Measurements from ENCODE around the gene VAV1.
"Not testable (repeated sequence)": the region's sequence is repeated elsewhere in the genome, so short reads cannot be mapped to it uniquely, and the experiment has no call there.

Gene VAV1

GRCh38 chr19:6740589-6741343, 31.7 kb upstream of the VAV1 start:
- peak overlapping the region; percentile 73 for H3K4me3 ChIP-seq (ENCODE audit: low read length)
- H3K4me1 ChIP-seq (ENCODE audit: control insufficient read depth, insufficient read depth, low read length) = peaks cover 42% of the 10 kb centered on the region
- H3K36me3 ChIP-seq (ENCODE audit: control insufficient read depth, insufficient read depth, low read length) = peaks cover 2% of the 10 kb centered on the region
- H3K9ac ChIP-seq (ENCODE audit: low read length) = peak overlapping the region; percentile 85
- H3K27ac ChIP-seq (ENCODE audit: low read depth, low read length) = peak overlapping the region; percentile 84
- no peaks in the 10 kb centered on the region for H3K27me3 ChIP-seq (ENCODE audit: control insufficient read depth, insufficient read depth, low read length)

DNA sequence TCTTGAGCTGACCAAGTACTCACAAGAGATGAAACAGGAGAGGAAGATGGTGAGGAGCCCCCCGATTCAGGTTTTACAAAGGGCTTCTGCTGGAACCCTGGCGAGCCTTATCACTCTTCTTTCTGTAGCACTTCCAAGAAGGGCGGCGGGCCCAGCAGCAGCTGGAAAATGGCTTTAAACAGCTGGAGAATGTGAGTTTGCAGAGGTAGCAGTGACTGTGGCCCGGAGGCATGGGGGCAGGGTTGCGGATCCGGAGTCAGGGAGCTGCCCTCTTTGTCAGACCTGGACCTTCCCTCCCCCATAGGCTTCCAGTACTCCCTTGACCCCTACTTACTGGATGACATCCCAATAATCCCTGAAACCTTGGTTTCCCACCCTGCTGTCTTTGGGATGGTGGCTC, 29.4 kb upstream of the VAV1 start:
- H3K27ac ChIP-seq (ENCODE audit: low read depth, low read length) = no peak overlapping the region
- H3K27me3 ChIP-seq (ENCODE audit: control insufficient read depth, insufficient read depth, low read length) = no peaks in the 10 kb centered on the region
- H3K4me1 ChIP-seq (ENCODE audit: control insufficient read depth, insufficient read depth, low read length) = peaks cover 31% of the 10 kb centered on the region
- no peak overlapping the region for H3K4me3 ChIP-seq (ENCODE audit: low read length)
- peaks cover 6% of the 10 kb centered on the region for H3K36me3 ChIP-seq (ENCODE audit: control insufficient read depth, insufficient read depth, low read length)
- H3K9ac ChIP-seq (ENCODE audit: low read length) = no peak overlapping the region

DNA sequence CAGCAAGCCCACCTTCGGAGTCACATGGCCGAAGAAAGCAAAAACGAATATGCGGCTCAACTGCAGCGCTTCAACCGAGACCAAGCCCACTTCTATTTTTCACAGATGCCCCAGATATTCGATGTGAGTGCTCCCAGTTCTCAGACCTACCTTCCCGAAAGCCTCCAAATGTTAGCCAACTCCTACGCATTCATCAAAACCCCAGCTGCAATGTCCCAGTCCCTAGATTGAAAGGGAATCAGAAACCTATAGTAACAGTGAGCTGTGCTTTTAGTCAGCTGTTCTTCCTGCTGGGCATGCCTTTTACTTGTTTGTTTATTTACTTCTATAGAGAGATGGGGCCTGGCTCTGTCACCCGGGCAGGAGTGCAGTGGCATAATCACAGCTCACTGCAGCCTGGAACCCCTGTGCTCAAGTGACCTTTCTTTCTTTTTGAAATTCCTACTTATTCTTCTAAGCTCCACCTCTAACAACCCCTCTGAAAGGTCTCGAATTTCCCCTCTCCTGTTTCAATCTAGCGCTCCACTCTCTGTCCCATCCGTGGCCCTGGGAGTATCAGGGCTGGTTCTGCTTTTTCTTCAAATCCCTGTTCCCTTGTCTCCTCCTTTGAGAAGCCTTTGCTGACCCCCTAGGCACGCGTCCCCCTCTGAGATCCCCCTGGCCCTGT, 28.7 kb upstream of the VAV1 start:
- no peak overlapping the region for H3K9ac ChIP-seq (ENCODE audit: low read length)
- H3K4me1 ChIP-seq (ENCODE audit: control insufficient read depth, insufficient read depth, low read length) = peaks cover 23% of the 10 kb centered on the region
- peak overlapping the region; percentile 84 for H3K27ac ChIP-seq (ENCODE audit: low read depth, low read length)
- H3K36me3 ChIP-seq (ENCODE audit: control insufficient read depth, insufficient read depth, low read length) = peaks cover 6% of the 10 kb centered on the region
- H3K4me3 ChIP-seq (ENCODE audit: low read length) = no peak overlapping the region
- no peaks in the 10 kb centered on the region for H3K27me3 ChIP-seq (ENCODE audit: control insufficient read depth, insufficient read depth, low read length)

GRCh38 chr19:6744381-6745301, 27.9 kb upstream of the VAV1 start:
- no peaks in the 10 kb centered on the region for H3K27me3 ChIP-seq (ENCODE audit: control insufficient read depth, insufficient read depth, low read length)
- H3K9ac ChIP-seq (ENCODE audit: low read length) = no peak overlapping the region
- peak overlapping the region; percentile 24 for H3K4me3 ChIP-seq (ENCODE audit: low read length)
- H3K27ac ChIP-seq (ENCODE audit: low read depth, low read length) = peak overlapping the region; percentile 84
- H3K36me3 ChIP-seq (ENCODE audit: control insufficient read depth, insufficient read depth, low read length) = peaks cover 6% of the 10 kb centered on the region
- peaks cover 19% of the 10 kb centered on the region for H3K4me1 ChIP-seq (ENCODE audit: control insufficient read depth, insufficient read depth, low read length)

- Histone ChIP-seq H3K27ac (ENCODE audit: low read depth, low read length) (peak overlapping the region; percentile 22), H3K4me1 (ENCODE audit: control insufficient read depth, insufficient read depth, low read length) (peaks cover 18% of the 10 kb centered on the region), H3K36me3 (ENCODE audit: control insufficient read depth, insufficient read depth, low read length) (peaks cover 13% of the 10 kb centered on the region), H3K27me3 (ENCODE audit: control insufficient read depth, insufficient read depth, low read length) (no peaks in the 10 kb centered on the region), H3K9ac (ENCODE audit: low read length) (no peak overlapping the region), H3K4me3 (ENCODE audit: low read length) (no peak overlapping the region)
Measured at GRCh38 chr19:6745965-6746364, 26.5 kb upstream of the VAV1 start.

- Histone ChIP-seq H3K36me3 (ENCODE audit: control insufficient read depth, insufficient read depth, low read length) (peaks cover 11% of the 10 kb centered on the region), H3K4me1 (ENCODE audit: control insufficient read depth, insufficient read depth, low read length) (peaks cover 14% of the 10 kb centered on the region)
- not testable (repeated sequence) for H3K27me3 ChIP-seq (ENCODE audit: control insufficient read depth, insufficient read depth, low read length); H3K27ac ChIP-seq (ENCODE audit: low read depth, low read length); H3K9ac ChIP-seq (ENCODE audit: low read length); H3K4me3 ChIP-seq (ENCODE audit: low read length)
Measured at GRCh38 chr19:6748543-6748942, 24.0 kb upstream of the VAV1 start.

DNA sequence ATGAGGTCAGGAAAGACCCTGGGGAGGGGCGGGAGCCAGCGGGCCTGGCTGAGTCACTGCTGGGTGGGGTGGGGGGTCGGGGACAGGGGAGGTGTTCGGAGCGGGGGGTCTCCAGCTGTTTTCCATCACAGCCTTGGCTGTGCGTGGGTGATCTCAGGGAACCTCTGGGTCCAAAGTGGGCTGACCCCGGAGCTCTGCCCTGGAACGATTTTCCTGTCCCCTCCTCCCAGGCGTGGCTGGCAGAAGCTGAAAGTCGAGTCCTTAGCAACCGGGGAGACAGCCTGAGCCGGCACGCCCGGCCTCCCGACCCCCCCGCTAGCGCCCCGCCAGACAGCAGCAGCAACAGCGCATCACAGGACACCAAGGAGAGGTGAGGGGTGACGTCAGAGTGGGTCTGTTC, 22.4 kb upstream of the VAV1 start:
- H3K36me3 ChIP-seq (ENCODE audit: control insufficient read depth, insufficient read depth, low read length) = peaks cover 11% of the 10 kb centered on the region
- H3K9ac ChIP-seq (ENCODE audit: low read length) = no peak overlapping the region
- peaks cover 4% of the 10 kb centered on the region for H3K4me1 ChIP-seq (ENCODE audit: control insufficient read depth, insufficient read depth, low read length)
- no peak overlapping the region for H3K27ac ChIP-seq (ENCODE audit: low read depth, low read length)
- no peaks in the 10 kb centered on the region for H3K27me3 ChIP-seq (ENCODE audit: control insufficient read depth, insufficient read depth, low read length)
- H3K4me3 ChIP-seq (ENCODE audit: low read length) = no peak overlapping the region

DNA sequence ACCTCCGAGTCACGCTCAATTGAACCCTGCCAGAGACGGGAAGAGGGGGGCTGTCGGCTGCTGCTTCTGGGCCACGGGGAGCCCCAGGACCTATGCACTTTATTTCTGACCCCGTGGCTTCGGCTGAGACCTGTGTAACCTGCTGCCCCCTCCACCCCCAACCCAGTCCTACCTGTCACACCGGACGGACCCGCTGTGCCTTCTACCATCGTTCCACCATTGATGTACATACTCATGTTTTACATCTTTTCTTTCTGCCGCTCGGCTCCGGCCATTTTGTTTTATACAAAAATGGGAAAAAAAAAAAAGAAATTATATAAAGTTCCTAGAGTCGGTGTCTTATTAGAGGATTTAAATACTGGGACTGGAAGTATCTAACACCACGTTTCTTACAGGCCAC, 21.3 kb upstream of the VAV1 start:
- peaks cover 9% of the 10 kb centered on the region for H3K36me3 ChIP-seq (ENCODE audit: control insufficient read depth, insufficient read depth, low read length)
- no peaks in the 10 kb centered on the region for H3K4me1 ChIP-seq (ENCODE audit: control insufficient read depth, insufficient read depth, low read length)
- no peak overlapping the region for H3K4me3 ChIP-seq (ENCODE audit: low read length)
- H3K27ac ChIP-seq (ENCODE audit: low read depth, low read length) = no peak overlapping the region
- no peak overlapping the region for H3K9ac ChIP-seq (ENCODE audit: low read length)
- H3K27me3 ChIP-seq (ENCODE audit: control insufficient read depth, insufficient read depth, low read length) = no peaks in the 10 kb centered on the region

DNA sequence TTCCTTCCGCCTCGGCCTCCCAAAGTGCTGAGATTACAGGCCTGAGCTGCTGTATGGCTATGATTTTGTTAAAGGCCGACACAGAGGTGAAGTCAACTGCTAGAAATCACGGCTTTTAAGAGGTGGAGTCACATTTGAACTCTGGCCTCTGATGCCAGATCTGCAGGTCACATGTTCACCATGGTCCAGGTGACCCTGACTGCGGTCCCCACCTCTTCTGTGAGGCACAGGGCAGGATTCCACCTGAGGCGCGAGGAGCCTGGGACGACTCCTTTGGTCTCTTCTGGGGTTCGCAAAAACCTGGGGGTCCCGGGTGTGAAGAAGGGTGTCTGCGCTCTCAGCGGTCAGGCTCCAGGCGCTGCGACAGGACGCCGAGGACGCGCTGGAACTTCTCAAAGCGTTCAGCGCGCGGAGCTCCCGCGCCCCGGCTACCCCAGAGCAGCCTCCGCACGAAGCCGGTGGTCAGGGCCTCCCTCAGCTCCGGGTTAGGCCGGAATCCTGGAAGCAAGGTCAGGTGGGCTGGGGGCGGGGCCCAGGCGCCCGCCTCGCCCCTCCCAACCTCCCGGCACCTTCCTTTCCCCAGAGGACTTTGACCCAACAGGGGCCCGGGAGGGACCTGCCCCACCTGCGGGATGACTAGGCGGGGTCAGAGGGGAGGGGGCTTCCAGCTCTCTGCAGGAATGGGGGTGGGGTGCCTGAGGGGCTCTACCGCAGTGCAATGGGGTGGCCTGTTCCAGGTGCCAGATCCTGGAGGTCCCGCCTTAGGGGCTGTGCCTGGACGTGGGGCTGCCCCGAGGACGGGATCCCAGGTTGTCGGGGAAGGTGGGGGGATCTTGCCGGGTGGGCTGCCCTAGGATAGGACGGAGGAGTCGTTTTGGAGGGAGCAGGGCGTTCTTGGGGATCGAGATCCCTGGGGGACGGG, 20.0 kb upstream of the VAV1 start:
- H3K27ac ChIP-seq (ENCODE audit: low read depth, low read length) = peak overlapping the region; percentile 42

DNA sequence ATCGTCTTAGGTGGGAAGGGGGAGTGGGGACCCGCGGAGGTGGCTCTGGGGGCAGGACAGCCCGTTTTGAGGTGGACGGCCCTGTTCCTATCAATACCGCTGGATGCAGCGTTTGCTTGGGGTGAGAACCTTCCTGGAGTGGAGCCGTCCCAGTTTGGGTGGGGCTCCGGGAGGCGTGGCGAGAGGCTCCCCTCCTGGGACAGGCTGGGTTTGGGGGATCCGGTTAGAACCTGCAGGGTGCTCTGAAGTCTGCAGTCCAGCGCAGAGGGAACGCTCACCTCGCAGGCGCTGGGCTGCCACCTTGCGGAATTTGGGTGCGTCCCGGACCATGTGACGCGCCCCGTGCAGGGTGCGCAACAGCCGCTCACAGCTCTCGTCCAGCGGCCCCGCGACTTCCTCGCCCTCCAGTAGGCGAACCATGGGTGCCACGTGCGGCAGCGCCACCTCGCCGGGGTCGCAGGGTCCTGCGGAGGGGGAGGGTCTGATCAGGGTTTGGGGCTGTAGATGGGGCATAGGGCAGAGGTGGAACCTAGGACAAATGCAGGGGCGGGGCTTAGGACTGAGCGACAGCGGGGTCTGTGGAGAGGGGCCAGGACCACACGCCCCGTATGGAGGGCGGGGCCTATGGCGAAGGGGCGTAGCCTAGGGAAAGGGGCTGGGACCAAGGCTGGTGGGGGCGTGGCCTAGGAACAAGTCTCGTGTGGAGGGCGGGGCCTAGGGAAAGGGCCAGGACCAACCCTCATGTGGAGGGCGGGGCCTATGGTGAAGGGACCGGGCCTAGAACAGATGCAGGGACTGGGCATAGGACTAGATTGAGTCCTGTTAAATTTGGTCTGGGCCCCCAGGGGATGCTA, 19.1 kb upstream of the VAV1 start:
- Histone ChIP-seq H3K36me3 (ENCODE audit: control insufficient read depth, insufficient read depth, low read length) (peaks cover 7% of the 10 kb centered on the region), H3K27ac (ENCODE audit: low read depth, low read length) (peak overlapping the region; percentile 42), H3K4me1 (ENCODE audit: control insufficient read depth, insufficient read depth, low read length) (no peaks in the 10 kb centered on the region), H3K4me3 (ENCODE audit: low read length) (peak overlapping the region; percentile 48), H3K27me3 (ENCODE audit: control insufficient read depth, insufficient read depth, low read length) (no peaks in the 10 kb centered on the region), H3K9ac (ENCODE audit: low read length) (peak overlapping the region; percentile 50)

More for the DNA sequence above, 20.0 kb upstream of the VAV1 start:
- peaks cover 7% of the 10 kb centered on the region for H3K36me3 ChIP-seq (ENCODE audit: control insufficient read depth, insufficient read depth, low read length)
- H3K4me3 ChIP-seq (ENCODE audit: low read length) = peak overlapping the region; percentile 48
- H3K4me1 ChIP-seq (ENCODE audit: control insufficient read depth, insufficient read depth, low read length) = no peaks in the 10 kb centered on the region
- H3K27me3 ChIP-seq (ENCODE audit: control insufficient read depth, insufficient read depth, low read length) = no peaks in the 10 kb centered on the region
- H3K9ac ChIP-seq (ENCODE audit: low read length) = peak overlapping the region; percentile 50

DNA sequence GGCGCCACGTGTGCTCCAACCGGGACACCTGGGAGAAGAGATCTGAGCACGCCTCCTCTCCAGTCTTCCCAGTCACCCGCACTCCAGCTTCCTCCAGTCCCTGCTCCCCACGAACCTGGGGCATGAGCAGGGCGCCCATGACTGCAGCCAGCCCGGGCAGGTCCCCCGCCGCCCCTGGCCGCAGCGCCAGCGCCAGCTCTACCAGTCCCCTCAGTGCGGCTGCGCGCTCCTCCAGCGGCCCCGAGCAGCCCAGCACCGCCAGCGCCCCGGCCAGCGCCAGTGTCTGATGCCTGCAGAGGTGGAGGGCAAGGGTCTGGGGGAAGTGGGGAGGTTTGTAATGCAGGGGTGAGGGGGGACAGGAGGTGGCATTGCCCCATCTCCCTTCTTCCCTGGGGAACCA, 18.4 kb upstream of the VAV1 start:
- peaks cover 7% of the 10 kb centered on the region for H3K36me3 ChIP-seq (ENCODE audit: control insufficient read depth, insufficient read depth, low read length)
- H3K4me3 ChIP-seq (ENCODE audit: low read length) = no peak overlapping the region
- no peak overlapping the region for H3K9ac ChIP-seq (ENCODE audit: low read length)
- no peaks in the 10 kb centered on the region for H3K27me3 ChIP-seq (ENCODE audit: control insufficient read depth, insufficient read depth, low read length)
- H3K27ac ChIP-seq (ENCODE audit: low read depth, low read length) = no peak overlapping the region
- H3K4me1 ChIP-seq (ENCODE audit: control insufficient read depth, insufficient read depth, low read length) = no peaks in the 10 kb centered on the region
